Measurements from ENCODE around the gene C2orf78. TPM values are rescaled to one million over a fixed set of nuclear protein-coding genes. Genes with fewer than 3 reads are reported as not detected.
"Not testable (repeated sequence)": the region's sequence is repeated elsewhere in the genome, so short reads cannot be mapped to it uniquely, and the experiment has no call there.

The C2orf78 gene
- total RNA-seq, 2 experiments from 2014 or later = not detected

DNA sequence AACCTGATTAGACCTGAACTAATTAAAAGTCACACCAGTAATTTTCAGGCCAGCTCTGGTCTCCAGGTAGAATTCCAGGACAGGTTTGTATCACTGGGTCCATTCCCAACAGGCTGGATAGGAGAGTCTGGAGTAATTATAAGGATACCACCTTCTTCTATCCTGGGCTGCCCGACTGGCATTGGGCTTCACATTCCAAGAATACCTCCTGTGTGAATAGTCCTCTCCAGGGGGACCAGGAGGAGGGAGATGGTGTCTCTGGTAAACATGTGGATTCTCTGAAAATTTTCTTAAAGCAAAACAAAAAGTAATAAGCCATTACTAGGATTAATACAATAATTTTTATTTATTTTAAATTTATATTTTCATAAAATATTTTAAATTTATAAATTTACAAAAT is 21.4 kb upstream of the C2orf78 start:
- H3K36me3 Mint-ChIP-seq (ENCODE audit: low read depth) = peaks cover 30% of the 10 kb centered on the region

DNA sequence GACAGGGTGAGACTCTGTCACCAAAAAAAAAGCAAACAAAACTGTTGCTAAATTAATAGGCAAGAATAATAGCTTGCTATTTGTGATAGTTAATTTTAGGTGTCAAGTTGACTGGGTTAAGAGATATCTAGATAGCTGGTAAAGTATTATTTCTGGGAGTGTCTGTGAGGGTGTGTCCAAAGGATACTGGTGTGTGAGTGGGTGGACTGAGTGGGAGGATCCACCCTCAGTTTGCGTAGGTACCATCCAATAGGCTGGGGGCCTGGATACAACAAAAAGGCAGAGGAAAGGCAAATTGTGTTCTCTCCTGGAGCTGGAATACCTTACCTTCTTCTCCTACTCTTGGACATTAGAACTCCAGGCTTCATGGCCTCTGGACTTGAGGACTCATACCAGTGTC is 19.0 kb upstream of the C2orf78 start:
- Mint-ChIP-seq H3K27ac (no peak overlapping the region), H3K9me3 (no peaks in the 10 kb centered on the region), H3K27me3 (ENCODE audit: low read depth) (no peaks in the 10 kb centered on the region), H3K36me3 (ENCODE audit: low read depth) (peaks cover 28% of the 10 kb centered on the region), H3K4me3 (no peak overlapping the region), H3K4me1 (ENCODE audit: low read depth) (peaks cover 2% of the 10 kb centered on the region)
- intact Hi-C loops (cut with micrococcal nuclease) = no loop called here
- DNase-seq = no peak
- CTCF ChIA-PET = no interaction called here

More for the DNA sequence above, 21.4 kb upstream of the C2orf78 start:
- no peak for DNase-seq
- Mint-ChIP-seq H3K4me3 (no peak overlapping the region), H3K4me1 (ENCODE audit: low read depth) (peaks cover under 1% of the 10 kb centered on the region), H3K9me3 (no peaks in the 10 kb centered on the region), H3K27me3 (ENCODE audit: low read depth) (no peaks in the 10 kb centered on the region), H3K27ac (no peak overlapping the region)
- CTCF ChIA-PET = no interaction called here
- intact Hi-C loops (cut with micrococcal nuclease) = no loop called here

DNA sequence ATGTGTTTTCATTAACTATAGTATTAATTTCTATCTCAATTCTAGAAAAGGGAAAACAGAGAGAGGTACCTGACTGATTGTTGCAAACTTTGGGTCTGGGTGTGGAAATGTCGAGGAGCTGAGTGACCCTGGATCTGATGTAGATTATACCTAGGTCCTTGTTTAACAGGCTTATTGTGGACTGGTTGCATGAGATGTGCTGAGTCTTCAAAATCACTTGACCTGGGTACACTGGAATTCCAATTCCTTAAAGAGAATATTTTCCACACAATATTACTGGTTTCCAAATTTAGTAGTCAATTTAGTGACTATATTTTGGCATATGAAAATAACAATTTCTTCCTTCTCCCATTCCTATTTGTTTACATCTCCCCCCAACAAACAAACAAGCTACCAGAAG is 17.6 kb upstream of the C2orf78 start:
- Mint-ChIP-seq H3K27ac (no peak overlapping the region), H3K4me3 (no peak overlapping the region), H3K4me1 (ENCODE audit: low read depth) (peaks cover 7% of the 10 kb centered on the region), H3K36me3 (ENCODE audit: low read depth) (peaks cover 32% of the 10 kb centered on the region), H3K9me3 (no peaks in the 10 kb centered on the region), H3K27me3 (ENCODE audit: low read depth) (no peaks in the 10 kb centered on the region)
- CTCF ChIA-PET = no interaction called here
- no peak for DNase-seq
- intact Hi-C loops (cut with micrococcal nuclease) = no loop called here

DNA sequence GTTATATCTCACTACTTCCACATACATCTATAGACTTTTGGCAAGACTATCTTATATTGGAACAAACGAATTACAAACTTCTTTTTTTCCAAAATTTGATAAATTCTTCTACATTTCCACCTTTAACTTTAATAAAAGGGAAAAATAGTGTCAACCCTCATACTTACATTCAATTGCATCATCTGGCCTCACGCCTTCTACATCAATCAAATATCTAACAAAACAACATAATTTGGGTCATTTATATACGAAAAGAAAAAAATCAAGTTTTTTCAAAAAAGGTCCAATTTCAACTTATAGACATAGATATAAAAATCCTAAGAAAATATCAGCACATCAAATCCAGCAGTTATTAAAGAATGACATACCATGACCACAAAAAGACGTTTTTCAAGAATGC is 17.0 kb upstream of the C2orf78 start:
- H3K4me3 Mint-ChIP-seq = no peak overlapping the region
- peaks cover 7% of the 10 kb centered on the region for H3K4me1 Mint-ChIP-seq (ENCODE audit: low read depth)
- no peak for DNase-seq
- no peaks in the 10 kb centered on the region for H3K27me3 Mint-ChIP-seq (ENCODE audit: low read depth)
- H3K27ac Mint-ChIP-seq = no peak overlapping the region
- intact Hi-C loops (cut with micrococcal nuclease) = no loop called here
- H3K9me3 Mint-ChIP-seq = no peaks in the 10 kb centered on the region
- CTCF ChIA-PET = no interaction called here
- peaks cover 29% of the 10 kb centered on the region for H3K36me3 Mint-ChIP-seq (ENCODE audit: low read depth)

DNA sequence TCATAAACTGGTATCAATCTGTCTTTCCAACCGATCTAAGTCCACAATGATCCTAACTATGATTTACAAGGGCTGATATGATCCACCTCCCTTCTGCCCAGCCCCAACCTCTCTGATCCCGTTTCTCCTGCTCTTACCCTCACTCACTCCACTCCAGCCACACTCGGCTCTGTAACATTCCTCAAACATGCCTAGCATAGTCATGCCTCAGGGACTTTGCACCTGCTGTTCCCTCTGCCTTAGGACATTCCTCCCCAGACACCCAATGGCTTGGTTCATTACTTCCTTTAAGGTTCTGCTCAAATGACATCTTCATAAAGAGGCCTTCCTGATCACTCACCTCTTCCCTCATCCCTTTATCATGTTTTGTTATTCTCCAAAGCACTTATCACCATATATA is 13.3 kb upstream of the C2orf78 start:
- H3K27ac Mint-ChIP-seq = no peak overlapping the region
- intact Hi-C loops (cut with micrococcal nuclease) = loop anchor here (10.0 kb wide), 1 partner anchor 386 kb away; the partner anchor contains the start of gene ALMS1
- no peak overlapping the region for H3K4me3 Mint-ChIP-seq
- no peak for DNase-seq
- no peaks in the 10 kb centered on the region for H3K9me3 Mint-ChIP-seq
- peaks cover 11% of the 10 kb centered on the region for H3K4me1 Mint-ChIP-seq (ENCODE audit: low read depth)
- peaks cover 28% of the 10 kb centered on the region for H3K36me3 Mint-ChIP-seq (ENCODE audit: low read depth)
- CTCF ChIA-PET = no interaction called here
- no peaks in the 10 kb centered on the region for H3K27me3 Mint-ChIP-seq (ENCODE audit: low read depth)

DNA sequence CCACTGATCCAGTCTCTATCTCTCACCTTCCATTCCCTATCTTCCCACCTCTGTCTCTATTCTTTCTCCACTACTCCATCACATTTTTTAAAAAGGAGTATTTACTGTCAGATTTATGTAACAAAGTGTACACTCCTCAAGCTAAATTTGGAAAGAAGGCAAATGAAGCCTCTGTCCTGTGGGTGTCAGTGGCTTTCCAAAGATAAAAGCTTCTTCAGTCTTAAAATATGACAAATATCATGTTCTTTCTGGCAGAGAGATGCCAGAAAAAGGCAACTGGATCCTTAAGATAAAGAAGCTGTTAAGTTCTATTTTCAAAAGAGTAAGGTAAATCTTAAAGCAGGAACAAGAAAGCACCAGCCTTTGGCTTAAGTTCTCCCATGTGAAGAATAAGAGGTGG is 11.2 kb upstream of the C2orf78 start:
- Mint-ChIP-seq H3K27ac (no peak overlapping the region), H3K4me3 (no peak overlapping the region), H3K27me3 (ENCODE audit: low read depth) (no peaks in the 10 kb centered on the region), H3K4me1 (ENCODE audit: low read depth) (peaks cover 20% of the 10 kb centered on the region), H3K36me3 (ENCODE audit: low read depth) (peaks cover 33% of the 10 kb centered on the region), H3K9me3 (no peaks in the 10 kb centered on the region)
- no peak for DNase-seq
- CTCF ChIA-PET = no interaction called here
- intact Hi-C loops (cut with micrococcal nuclease) = loop anchor here (10.0 kb wide), 1 partner anchor 388 kb away; the partner anchor contains the start of gene ALMS1

DNA sequence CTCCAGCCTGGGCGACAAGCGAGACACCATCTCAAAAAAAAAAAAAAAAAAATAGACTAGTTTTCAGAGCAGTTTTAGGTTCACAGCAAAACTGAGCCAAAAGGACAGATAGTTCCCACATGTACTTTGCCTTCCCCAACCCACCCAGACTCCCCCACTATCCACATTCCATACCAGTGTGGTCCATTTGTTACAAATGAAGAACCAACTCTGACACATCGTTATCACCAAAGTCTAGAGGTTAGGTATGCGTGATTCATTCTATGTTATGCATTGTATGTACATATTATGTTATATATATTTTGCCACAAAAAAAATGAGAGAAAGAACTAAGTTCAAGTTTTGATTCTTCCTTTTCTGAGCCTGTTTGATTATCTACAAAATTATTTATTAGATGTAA is 7.6 kb upstream of the C2orf78 start:
- peaks cover 29% of the 10 kb centered on the region for H3K36me3 Mint-ChIP-seq (ENCODE audit: low read depth)
- intact Hi-C loops (cut with micrococcal nuclease) = loop anchor here (10.0 kb wide), 1 partner anchor 392 kb away; the partner anchor contains the start of gene ALMS1
- H3K4me3 Mint-ChIP-seq = no peak overlapping the region
- H3K27me3 Mint-ChIP-seq (ENCODE audit: low read depth) = no peaks in the 10 kb centered on the region
- H3K9me3 Mint-ChIP-seq = no peaks in the 10 kb centered on the region
- CTCF ChIA-PET = no interaction called here
- H3K4me1 Mint-ChIP-seq (ENCODE audit: low read depth) = peaks cover 29% of the 10 kb centered on the region
- DNase-seq = no peak
- H3K27ac Mint-ChIP-seq = no peak overlapping the region

DNA sequence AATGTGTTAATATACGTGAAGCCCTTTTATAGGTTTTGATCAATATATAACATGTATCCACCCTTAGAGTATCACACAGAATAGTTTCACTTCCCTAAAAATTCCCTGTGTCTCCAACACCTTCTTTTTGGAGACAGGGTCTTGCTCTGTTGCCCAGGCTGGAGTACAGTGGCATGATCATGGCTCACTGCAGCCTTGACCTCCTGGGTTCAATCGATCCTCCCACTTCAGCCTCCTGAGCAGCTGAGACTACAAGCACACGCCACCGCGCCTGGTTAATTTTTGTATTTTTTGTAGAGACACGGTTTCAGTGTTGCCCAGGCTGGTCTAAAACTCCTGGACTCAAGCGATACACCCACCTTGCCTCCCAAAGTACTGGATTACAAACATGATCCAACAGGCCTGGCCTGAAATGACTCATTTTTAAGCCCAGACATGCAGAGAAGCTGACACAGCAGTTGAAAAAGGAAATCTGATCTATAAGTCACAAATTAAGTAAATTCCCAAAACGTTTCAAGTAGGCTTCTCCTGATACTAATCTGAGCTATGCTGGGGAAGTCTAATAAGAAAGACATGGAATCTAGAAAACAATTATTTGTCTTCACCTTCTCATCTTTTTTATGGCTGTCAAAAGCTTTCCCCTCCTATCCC is 7.0 kb upstream of the C2orf78 start:
- Mint-ChIP-seq H3K36me3 (ENCODE audit: low read depth) (peaks cover 27% of the 10 kb centered on the region), H3K4me3 (no peak overlapping the region), H3K9me3 (no peaks in the 10 kb centered on the region), H3K27ac (no peak overlapping the region), H3K4me1 (ENCODE audit: low read depth) (peaks cover 29% of the 10 kb centered on the region), H3K27me3 (ENCODE audit: low read depth) (no peaks in the 10 kb centered on the region)
- DNase-seq = no peak
- CTCF ChIA-PET = no interaction called here
- intact Hi-C loops (cut with micrococcal nuclease) = loop anchor here (10.0 kb wide), 1 partner anchor 392 kb away; the partner anchor contains the start of gene ALMS1

DNA sequence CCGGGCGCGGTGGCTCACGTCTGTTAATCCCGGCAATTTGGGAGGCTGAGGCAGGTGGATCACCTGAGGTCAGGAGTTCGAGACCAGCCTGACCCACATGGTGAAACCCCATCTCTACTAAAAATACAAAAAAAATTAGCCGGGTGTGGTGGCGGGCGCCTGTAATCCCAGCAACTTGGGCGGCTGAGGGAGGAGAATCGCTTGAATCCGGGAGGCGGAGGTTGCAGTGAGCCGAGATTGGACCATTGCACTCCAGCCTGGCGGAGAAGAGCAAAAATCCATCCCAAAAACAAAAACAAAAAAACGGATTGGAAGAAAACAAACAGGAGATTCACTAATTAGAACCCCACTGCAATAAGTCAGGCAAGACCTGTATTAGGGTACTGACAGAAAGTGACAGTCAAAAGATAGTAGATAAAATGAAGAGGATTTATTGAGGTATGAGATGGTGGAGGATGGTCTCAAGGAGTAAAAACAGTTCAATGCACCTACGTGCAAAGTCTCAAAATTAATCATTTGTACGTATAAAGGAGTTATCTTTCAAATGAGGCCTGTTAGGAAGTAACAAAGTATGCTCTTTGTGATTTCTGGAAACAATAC is 5.0 kb upstream of the C2orf78 start:
- H3K4me1 Mint-ChIP-seq (ENCODE audit: low read depth) = peaks cover 29% of the 10 kb centered on the region
- peak overlapping the region; percentile 99 for H3K4me3 Mint-ChIP-seq
- not testable (repeated sequence) for H3K27me3 Mint-ChIP-seq (ENCODE audit: low read depth); DNase-seq; H3K9me3 Mint-ChIP-seq
- CTCF ChIA-PET = interaction anchor here (0.9 kb wide), 1 partner anchor 22 kb away, joined by 5 read pairs; no protein-coding TSS in a partner anchor
- peak overlapping the region; percentile 96 for H3K27ac Mint-ChIP-seq
- H3K36me3 Mint-ChIP-seq (ENCODE audit: low read depth) = peaks cover 19% of the 10 kb centered on the region
- intact Hi-C loops (cut with micrococcal nuclease) = loop anchor here (10.0 kb wide), 1 partner anchor 394 kb away; the partner anchor contains the start of gene ALMS1

DNA sequence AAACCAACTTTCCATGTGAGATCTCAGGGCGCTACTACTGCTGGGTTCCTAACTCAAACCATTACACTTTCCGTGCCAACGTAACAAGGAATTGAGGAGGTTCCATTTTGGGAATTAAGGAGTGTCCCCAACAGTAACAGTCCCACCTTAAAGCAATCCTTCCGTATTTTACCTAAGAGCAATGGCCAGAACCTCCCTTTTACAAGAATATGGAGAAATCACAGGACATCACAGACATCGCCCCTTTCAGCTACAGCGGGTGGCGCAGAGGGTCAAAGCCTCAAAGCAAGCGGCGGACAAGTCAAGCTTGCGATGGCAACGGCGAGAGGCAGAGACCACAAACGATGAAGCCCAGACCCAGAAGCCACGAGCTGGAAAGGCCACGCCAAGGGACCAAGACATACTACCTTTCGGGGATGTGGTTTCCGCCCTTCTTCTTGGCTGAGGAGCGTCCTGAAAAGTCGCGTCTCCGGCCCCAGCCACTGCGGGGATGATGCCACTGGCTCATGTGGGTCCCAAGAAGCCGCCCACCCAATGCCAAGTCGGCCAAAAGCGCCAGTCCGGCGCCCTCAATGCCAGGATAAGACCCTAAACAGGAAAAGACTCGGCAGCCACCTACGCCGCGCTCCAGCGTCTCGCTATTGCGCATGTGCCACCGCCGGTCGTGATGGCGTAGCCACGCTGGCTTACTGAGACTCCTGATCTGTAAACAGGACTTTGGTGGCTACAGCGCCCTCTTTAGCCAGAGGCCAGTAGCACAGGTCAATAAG is 4.3 kb upstream of the C2orf78 start, which contains the start of gene DUSP11:
Gene DUSP11 (minus strand): TSS at position 637 of the 770 bp plus-strand sequence. CDS start 129 bp downstream, at position 508.
- peak; percentile 99 for DNase-seq
- Mint-ChIP-seq H3K27ac (peak within 1 kb of the TSS; percentile 96), H3K36me3 (ENCODE audit: low read depth) (peaks cover 14% of the 10 kb centered on the region), H3K4me3 (peak within 1 kb of the TSS; percentile 99), H3K27me3 (ENCODE audit: low read depth) (peaks cover 2% of the 10 kb centered on the region), H3K9me3 (no peaks in the 10 kb centered on the region), H3K4me1 (ENCODE audit: low read depth) (peaks cover 24% of the 10 kb centered on the region)
- CTCF ChIA-PET = interaction anchor here (0.7 to 0.9 kb wide), 3 partner anchors 23 to 43 kb away, joined by 3 to 5 read pairs (median 3); no protein-coding TSS in a partner anchor
- intact Hi-C loops (cut with micrococcal nuclease) = loop anchor here (1.0 to 10.0 kb wide), 5 partner anchors 42 to 395 kb away; partner anchors contain the start of genes ALMS1, STAMBP and TPRKB

DNA sequence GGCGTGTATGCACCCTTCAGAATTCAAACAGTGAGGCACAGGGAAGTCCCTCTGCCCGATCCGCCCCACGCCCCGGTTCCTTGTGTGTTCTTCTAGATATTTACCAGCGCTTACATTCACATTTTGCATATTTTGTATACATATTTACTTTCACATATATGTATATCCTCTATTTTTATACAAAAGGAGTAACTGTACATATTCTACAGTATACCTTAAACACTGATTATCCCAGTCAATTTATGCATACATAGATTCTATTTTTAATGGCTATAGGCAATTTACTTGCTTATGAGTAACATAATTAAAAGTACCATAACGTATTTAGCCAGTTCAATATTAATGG is 3.8 kb upstream of the C2orf78 start:
- no peak for DNase-seq
- CTCF ChIA-PET = interaction anchor here (0.6 to 0.7 kb wide), 3 partner anchors 42 to 163 kb away, joined by 3 read pairs; no protein-coding TSS in a partner anchor
- intact Hi-C loops (cut with micrococcal nuclease) = loop anchor here (1.0 kb wide), 4 partner anchors 41 to 100 kb away; partner anchors contain the start of genes STAMBP and TPRKB
- H3K27me3 Mint-ChIP-seq (ENCODE audit: low read depth) = peaks cover 2% of the 10 kb centered on the region
- no peaks in the 10 kb centered on the region for H3K9me3 Mint-ChIP-seq
- H3K27ac Mint-ChIP-seq = peak overlapping the region; percentile 96
- H3K36me3 Mint-ChIP-seq (ENCODE audit: low read depth) = peaks cover 14% of the 10 kb centered on the region
- peak overlapping the region; percentile 99 for H3K4me3 Mint-ChIP-seq
- peaks cover 24% of the 10 kb centered on the region for H3K4me1 Mint-ChIP-seq (ENCODE audit: low read depth)

DNA sequence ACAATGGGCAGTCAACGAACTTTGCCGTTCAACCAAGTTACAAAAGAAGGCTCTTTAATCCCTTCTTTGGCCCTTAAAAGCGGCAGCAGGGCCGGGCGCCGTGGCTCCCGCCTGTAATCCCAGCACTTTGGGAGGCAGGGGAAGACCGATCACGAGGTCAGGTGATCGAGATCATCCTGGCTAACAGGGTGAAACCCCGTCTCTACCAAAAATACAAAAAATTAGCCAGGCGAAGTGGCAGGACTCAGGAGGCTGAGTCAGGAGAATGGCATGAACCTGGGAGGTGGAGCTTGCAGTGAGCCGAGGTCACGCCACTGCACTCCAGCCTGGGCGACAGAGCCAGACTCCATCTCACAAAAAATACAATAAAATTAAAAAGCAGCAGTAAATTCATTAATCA is 581 bp upstream of the C2orf78 start:
- DNase-seq; intact Hi-C loops (cut with micrococcal nuclease); H3K27ac Mint-ChIP-seq; H3K27me3 Mint-ChIP-seq (ENCODE audit: low read depth); H3K4me1 Mint-ChIP-seq (ENCODE audit: low read depth); H3K9me3 Mint-ChIP-seq; CTCF ChIA-PET; H3K36me3 Mint-ChIP-seq (ENCODE audit: low read depth); H3K4me3 Mint-ChIP-seq: not testable (repeated sequence)
